NCI-H2227 (cell line): ENCODE data around the gene PLPPR3.
A peak's percentile ranks its signal among the peaks of the same experiment; 100 is the strongest.

Experiments
- DNase-seq: peaks from one replicate; lab custom pipeline; 2025; ENCODE audit not compliant: unreplicated experiment; lab: John Stamatoyannopoulos, UW

The PLPPR3 gene

GRCh38 chr19:821825-822503 is at the start of gene PLPPR3:
TSS of gene PLPPR3 (minus strand) at chr19:821955. CDS start at chr19:821559, 396 bp downstream.
- DNase-seq = peak; percentile 76

- DNase-seq = no peak
Measured at GRCh38 chr19:870963-871401, 49.2 kb upstream of the PLPPR3 start.

- DNase-seq = no peak
Measured at GRCh38 chr19:870314-870713, 48.6 kb upstream of the PLPPR3 start.

GRCh38 chr19:869245-870177 is 47.8 kb upstream of the PLPPR3 start:
- DNase-seq = no peak

GRCh38 chr19:868458-869244 is 46.9 kb upstream of the PLPPR3 start:
- no peak for DNase-seq

- no peak for DNase-seq
Measured at GRCh38 chr19:867855-868457, 46.2 kb upstream of the PLPPR3 start.

GRCh38 chr19:867301-867793 is 45.6 kb upstream of the PLPPR3 start:
- no peak for DNase-seq

GRCh38 chr19:866769-867300 is 45.1 kb upstream of the PLPPR3 start:
- no peak for DNase-seq

- DNase-seq = no peak
Measured at GRCh38 chr19:863315-863620, 41.5 kb upstream of the PLPPR3 start.

GRCh38 chr19:862581-863314 is 41.0 kb upstream of the PLPPR3 start:
- DNase-seq = no peak

GRCh38 chr19:861756-862580 is 40.2 kb upstream of the PLPPR3 start:
- DNase-seq = no peak

GRCh38 chr19:861141-861755 is 39.5 kb upstream of the PLPPR3 start:
- DNase-seq = no peak

- no peak for DNase-seq
Measured at GRCh38 chr19:858868-859843, 37.4 kb upstream of the PLPPR3 start, which contains the start of gene CFD. TSS of gene CFD (plus strand) at chr19:859664. CDS start at chr19:859690, 26 bp downstream.

- no peak for DNase-seq
Measured at GRCh38 chr19:858284-858683, 36.5 kb upstream of the PLPPR3 start.

GRCh38 chr19:855566-856120 is 33.9 kb upstream of the PLPPR3 start:
- no peak for DNase-seq

GRCh38 chr19:855142-855541 is 33.4 kb upstream of the PLPPR3 start:
- no peak for DNase-seq

GRCh38 chr19:854549-854948 is 32.8 kb upstream of the PLPPR3 start:
- DNase-seq = no peak
